GM12891 (cell line): ENCODE data around the gene GPR173.

ENCODE experiments used
- DNase-seq: peaks from one replicate; pipeline ENCODE4 v3.0.0; 2011; ENCODE audit warnings: low spot score; ENCODE audit not compliant: insufficient read length
- FAIRE-seq: peaks from 2 replicates; lab custom pipeline; 2011; peaks lifted over from hg19 to GRCh38; lab: Jason Lieb, UNC
- PAX5 ChIP-seq: IDR thresholded peaks from 2 replicates; pipeline ENCODE4 v1.6.1; 2011; ENCODE audit warnings: low read length, moderate library complexity, mild to moderate bottlenecking; ENCODE audit not compliant: insufficient read depth, severe bottlenecking
- POLR2A ChIP-seq: IDR thresholded peaks from 2 replicates; pipeline ENCODE4 v1.6.1; 2011; ENCODE audit warnings: low read depth, low read length, control low read depth
- POLR2AphosphoS5 ChIP-seq: IDR thresholded peaks from 2 replicates; pipeline ENCODE4 v1.6.1; 2011; ENCODE audit warnings: low read depth, low read length, control low read depth
- POU2F2 ChIP-seq: IDR thresholded peaks from 2 replicates; pipeline ENCODE4 v1.6.1; 2011; ENCODE audit warnings: low read depth, mild to moderate bottlenecking, control low read depth, low read length, moderate library complexity
- SPI1 ChIP-seq: IDR thresholded peaks from 2 replicates; pipeline ENCODE4 v1.6.1; 2011; ENCODE audit warnings: low read depth, low read length, control low read depth
- TAF1 ChIP-seq: IDR thresholded peaks from 2 replicates; pipeline ENCODE4 v1.6.1; 2011; ENCODE audit warnings: low read depth, low read length, control low read depth

The GPR173 gene

DNA sequence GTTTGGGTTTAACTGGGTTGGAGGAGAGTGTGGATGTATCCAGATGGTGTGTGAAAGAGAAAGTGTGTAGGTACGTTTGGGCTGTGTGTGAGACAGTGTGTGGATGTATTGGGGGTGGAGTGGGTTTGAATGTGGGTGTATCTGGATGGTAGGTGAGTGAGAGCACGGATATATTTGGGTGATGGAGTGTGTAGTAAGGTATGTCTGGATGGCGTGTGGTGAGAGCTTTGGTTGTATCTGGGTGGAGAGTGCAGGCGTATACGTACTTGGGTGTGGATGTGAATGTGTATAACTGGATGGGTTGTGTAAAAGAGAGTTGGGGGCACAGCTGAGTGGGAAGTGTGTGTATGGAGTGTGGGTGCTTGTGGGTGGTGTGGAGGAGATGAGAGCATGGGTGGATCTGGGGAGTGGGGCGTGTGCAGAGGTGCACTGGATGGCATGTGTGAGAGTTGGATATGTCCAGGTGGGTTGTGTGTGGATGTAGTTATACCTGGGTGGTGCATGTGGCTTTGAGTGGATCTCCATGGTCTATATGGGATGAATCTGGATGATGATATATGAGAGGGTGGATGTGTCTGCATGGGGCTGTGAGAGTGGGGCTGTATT lies 6.8 kb downstream of the GPR173 start:
- DNase-seq (no peak), FAIRE-seq (peak; percentile 76)
- no peak for TF ChIP-seq SPI1
- no peak for TF ChIP-seq POU2F2
- no peak for TF ChIP-seq PAX5
- no peak for TF ChIP-seq POLR2AphosphoS5
- no peak for TF ChIP-seq POLR2A
- TF ChIP-seq TAF1: no peak

DNA sequence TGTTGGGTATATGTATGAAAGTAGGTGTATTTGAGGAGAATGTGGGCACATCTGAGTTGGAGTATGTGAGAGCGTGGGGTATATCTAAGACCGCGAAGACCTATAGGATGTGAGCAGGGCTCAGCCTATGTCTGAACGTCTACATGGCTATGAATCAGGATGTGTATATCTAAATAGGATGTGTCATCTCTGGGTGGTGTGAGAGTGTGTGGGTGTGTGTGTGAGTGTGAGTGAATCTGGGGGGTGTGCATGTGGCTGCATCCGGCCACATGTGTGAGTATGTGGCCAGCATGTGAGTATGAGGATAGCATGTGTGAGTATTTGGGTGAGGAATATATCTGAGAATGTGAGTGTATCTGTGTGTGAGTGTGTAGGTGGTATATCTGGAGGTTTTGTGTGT lies 7.7 kb downstream of the GPR173 start:
- DNase-seq (no peak), FAIRE-seq (no peak)
- no peak for TF ChIP-seq POLR2AphosphoS5

- FAIRE-seq (no peak), DNase-seq (no peak)
- TF ChIP-seq SPI1 (no peak), POLR2AphosphoS5 (no peak), POLR2A (no peak), PAX5 (no peak), TAF1 (no peak), POU2F2 (no peak)
Observed at GRCh38 chrX:53065104-53065503, 16.5 kb downstream of the GPR173 start.

- FAIRE-seq (no peak), DNase-seq (no peak)
- TF ChIP-seq POU2F2 (no peak), SPI1 (no peak), PAX5 (no peak), POLR2A (no peak), POLR2AphosphoS5 (no peak)
Observed at GRCh38 chrX:53071064-53071463, 22.5 kb downstream of the GPR173 start.

DNA sequence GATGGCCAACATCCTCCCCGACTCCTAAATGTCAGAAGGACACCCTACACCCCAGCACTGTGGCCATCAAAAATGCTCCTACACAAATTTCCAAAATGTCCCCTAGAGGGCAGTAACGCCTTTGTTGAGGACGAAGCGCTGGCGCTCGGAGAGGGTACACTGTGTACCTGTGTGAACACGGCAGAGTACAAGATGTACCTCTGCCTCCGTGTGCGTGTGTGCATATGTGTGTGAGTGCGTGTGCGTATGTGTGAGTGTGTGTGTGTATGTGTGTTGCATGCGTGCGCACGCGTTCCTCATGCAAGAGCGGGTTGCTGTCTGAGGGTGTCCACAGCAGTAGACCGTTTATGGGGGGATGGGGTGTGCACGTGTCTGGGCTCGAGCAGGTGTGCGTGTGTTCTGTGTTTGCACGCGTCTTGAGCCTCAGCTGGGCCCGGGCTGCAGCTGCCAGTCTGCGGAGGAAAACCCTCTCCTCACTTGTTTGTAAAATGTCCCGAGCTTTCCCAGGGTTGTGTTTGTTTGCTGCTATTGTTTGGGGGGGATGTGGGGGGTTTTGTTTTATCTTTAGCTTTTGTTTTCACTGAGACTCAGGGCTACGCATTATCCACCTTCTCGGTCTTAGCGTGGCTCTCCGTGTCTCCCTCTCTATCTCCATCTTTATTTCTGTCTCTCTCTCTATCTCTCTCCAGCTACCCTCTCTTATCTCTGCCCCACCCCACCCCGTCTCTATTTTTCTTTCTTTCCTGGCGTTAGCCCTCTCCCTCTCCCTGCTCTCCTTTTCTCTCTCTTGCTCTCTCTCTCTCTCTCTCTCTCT lies 23.2 kb downstream of the GPR173 start:
- DNase-seq (peak; percentile 36), FAIRE-seq (peak; percentile 99)
- no peak for TF ChIP-seq POLR2AphosphoS5
- TF ChIP-seq POU2F2: no peak
- TF ChIP-seq TAF1: no peak

- FAIRE-seq (peak; percentile 74), DNase-seq (no peak)
- TF ChIP-seq SPI1: peak; percentile 46; the same call in 1 of the 2 replicates
- TF ChIP-seq POLR2A: no peak
- TF ChIP-seq POU2F2: no peak
Observed at GRCh38 chrX:53072418-53073114, 24.0 kb downstream of the GPR173 start.

- FAIRE-seq (peak; percentile 85), DNase-seq (no peak)
- TF ChIP-seq PAX5 (no peak), TAF1 (no peak)
Observed at GRCh38 chrX:53073115-53073586, 24.6 kb downstream of the GPR173 start.

GRCh38 chrX:53075011-53075410 lies 26.4 kb downstream of the GPR173 start:
- FAIRE-seq: no peak
- no peak for TF ChIP-seq POLR2AphosphoS5
- TF ChIP-seq TAF1: no peak
- TF ChIP-seq SPI1: no peak
- no peak for TF ChIP-seq POU2F2
- no peak for DNase-seq

DNA sequence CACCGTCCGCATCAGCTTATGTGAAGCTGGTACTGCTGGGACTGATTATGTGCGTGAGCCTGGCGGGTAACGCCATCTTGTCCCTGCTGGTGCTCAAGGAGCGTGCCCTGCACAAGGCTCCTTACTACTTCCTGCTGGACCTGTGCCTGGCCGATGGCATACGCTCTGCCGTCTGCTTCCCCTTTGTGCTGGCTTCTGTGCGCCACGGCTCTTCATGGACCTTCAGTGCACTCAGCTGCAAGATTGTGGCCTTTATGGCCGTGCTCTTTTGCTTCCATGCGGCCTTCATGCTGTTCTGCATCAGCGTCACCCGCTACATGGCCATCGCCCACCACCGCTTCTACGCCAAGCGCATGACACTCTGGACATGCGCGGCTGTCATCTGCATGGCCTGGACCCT lies 28.1 kb downstream of the GPR173 start:
- DNase-seq: no peak
- no peak for FAIRE-seq
- TF ChIP-seq PAX5 (no peak), POLR2A (no peak), SPI1 (no peak), POU2F2 (no peak)
